HG03175 (cell line): ENCODE data around the gene CLDN19.
"Not testable (repeated sequence)": the region's sequence is repeated elsewhere in the genome, so short reads cannot be mapped to it uniquely, and the experiment has no call there.

Experiments
- ATAC-seq: cut with Tn5 transposase; IDR thresholded peaks from one replicate; pipeline ENCODE4 v1.9.1; 2021; ENCODE audit warnings: mild to moderate bottlenecking, moderate library complexity; ENCODE audit not compliant: unreplicated experiment

The CLDN19 gene

GRCh38 chr1:42740851-42741580, 980 bp upstream of the CLDN19 start:
- no peak for ATAC-seq

- ATAC-seq = no peak
These were observed 1.3 kb downstream of the CLDN19 start for GRCh38 chr1:42738678-42739226.

GRCh38 chr1:42737986-42738677, 1.9 kb downstream of the CLDN19 start:
- no peak for ATAC-seq

- no peak for ATAC-seq
These were observed 2.8 kb downstream of the CLDN19 start for GRCh38 chr1:42737257-42737656.

GRCh38 chr1:42736571-42737200, 3.4 kb downstream of the CLDN19 start:
- no peak for ATAC-seq

GRCh38 chr1:42736152-42736551, 3.9 kb downstream of the CLDN19 start:
- ATAC-seq = no peak

GRCh38 chr1:42735477-42736105, 4.4 kb downstream of the CLDN19 start:
- ATAC-seq = no peak

- no peak for ATAC-seq
These were observed 5.0 kb downstream of the CLDN19 start for GRCh38 chr1:42735056-42735455.

- ATAC-seq = no peak
These were observed 5.6 kb downstream of the CLDN19 start for GRCh38 chr1:42734201-42735035.

GRCh38 chr1:42733415-42734200, 6.4 kb downstream of the CLDN19 start:
- ATAC-seq = no peak

- no peak for ATAC-seq
These were observed 7.8 kb downstream of the CLDN19 start for GRCh38 chr1:42732126-42732680.

GRCh38 chr1:42731585-42731984, 8.5 kb downstream of the CLDN19 start:
- ATAC-seq = no peak

GRCh38 chr1:42730988-42731387, 9.0 kb downstream of the CLDN19 start:
- no peak for ATAC-seq

GRCh38 chr1:42730002-42730401, 10.0 kb downstream of the CLDN19 start:
- no peak for ATAC-seq

- ATAC-seq = not testable (repeated sequence)
These were observed 14.2 kb downstream of the CLDN19 start for GRCh38 chr1:42725820-42726219.

GRCh38 chr1:42723511-42723910, 16.5 kb downstream of the CLDN19 start:
- no peak for ATAC-seq

- ATAC-seq = not testable (repeated sequence)
These were observed 17.6 kb downstream of the CLDN19 start for GRCh38 chr1:42722403-42722802.

- no peak for ATAC-seq
These were observed 18.1 kb downstream of the CLDN19 start for GRCh38 chr1:42721926-42722325.

- no peak for ATAC-seq
These were observed 19.2 kb downstream of the CLDN19 start for GRCh38 chr1:42720868-42721267.
